ENCODE measurements around the gene SHKBP1.
"Not testable (repeated sequence)": the region's sequence is repeated elsewhere in the genome, so short reads cannot be mapped to it uniquely, and the experiment has no call there.

Gene SHKBP1

DNA sequence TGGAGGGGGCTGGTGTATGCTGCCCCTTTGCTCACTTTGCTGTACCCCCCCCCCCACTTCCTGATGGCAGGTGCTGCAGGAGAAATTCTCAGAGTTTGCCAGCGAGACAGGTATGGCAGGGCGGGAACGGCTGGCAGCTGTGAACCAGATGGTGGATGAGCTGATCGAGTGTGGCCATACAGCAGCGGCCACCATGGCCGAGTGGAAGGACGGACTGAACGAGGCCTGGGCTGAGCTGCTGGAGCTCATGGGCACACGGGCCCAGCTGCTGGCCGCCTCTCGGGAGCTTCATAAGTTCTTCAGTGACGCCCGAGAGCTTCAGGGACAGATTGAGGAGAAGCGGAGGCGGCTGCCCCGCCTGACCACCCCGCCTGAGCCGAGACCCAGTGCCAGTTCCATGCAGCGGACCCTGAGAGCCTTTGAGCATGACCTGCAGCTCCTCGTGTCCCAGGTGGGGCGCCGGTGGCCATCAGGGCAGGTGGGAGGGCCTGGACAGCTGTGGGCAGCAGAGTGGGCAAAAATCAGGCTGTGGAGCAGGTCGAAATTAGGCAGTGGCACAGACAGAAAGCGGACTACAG lies 19.6 kb upstream of the SHKBP1 start:
- no peak for DNase-seq (ENCODE audit: low read depth)

DNA sequence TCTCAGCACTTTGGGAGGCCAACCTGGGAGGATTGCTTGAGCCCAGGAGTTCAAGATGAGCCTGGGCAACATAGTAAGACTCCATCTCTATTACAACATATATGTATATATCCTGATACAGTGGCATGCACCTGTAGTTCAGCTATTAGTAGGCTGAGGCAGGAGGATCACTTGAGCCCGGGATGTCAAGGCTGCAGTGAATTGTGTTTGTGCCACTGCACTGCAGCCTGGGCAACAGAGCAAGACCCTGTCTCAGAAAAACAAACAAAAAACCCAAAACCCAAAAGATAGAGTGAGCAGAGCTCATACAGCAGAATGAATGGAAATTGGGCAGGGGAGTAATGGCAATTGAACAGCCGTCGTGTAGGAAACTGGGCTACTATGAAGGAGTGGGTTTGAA lies 17.3 kb upstream of the SHKBP1 start:
- DNase-seq (ENCODE audit: low read depth), result no peak

DNA sequence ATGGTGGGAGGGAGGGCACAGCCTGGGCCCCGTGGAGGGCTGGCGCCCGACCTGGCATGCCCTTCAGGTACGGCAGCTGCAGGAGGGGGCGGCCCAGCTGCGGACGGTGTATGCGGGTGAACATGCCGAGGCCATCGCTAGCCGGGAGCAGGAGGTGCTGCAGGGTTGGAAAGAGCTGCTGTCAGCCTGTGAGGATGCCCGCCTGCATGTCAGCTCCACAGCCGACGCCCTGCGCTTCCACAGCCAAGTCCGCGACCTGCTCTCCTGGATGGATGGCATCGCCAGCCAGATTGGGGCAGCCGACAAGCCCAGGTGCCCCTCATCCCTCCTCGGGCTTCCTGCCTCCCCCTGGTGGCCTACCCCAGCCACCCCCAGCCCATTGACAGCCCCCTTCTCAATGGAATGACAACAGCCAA lies 16.6 kb upstream of the SHKBP1 start:
- no peak for DNase-seq (ENCODE audit: low read depth)

DNA sequence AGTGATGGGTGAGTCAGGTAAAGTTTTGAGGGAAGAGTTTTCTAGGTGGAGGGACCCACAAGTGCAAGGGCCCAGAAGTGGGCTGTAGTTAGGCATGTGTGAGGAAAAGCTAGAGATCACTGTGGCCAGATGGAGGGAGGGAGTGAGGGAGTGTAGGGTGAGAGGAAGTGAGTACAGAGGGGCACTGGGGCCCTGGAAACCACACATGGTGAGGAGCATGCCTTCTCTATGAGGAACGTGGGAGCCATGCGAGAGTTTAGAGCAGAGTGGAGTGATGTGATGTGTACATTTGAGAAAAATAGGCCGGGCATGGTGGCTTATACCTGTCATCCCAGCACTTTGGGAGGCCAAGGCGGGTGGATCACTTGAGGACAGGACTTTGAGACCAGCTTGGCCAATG lies 14.7 kb upstream of the SHKBP1 start:
- DNase-seq (ENCODE audit: low read depth), result no peak

DNA sequence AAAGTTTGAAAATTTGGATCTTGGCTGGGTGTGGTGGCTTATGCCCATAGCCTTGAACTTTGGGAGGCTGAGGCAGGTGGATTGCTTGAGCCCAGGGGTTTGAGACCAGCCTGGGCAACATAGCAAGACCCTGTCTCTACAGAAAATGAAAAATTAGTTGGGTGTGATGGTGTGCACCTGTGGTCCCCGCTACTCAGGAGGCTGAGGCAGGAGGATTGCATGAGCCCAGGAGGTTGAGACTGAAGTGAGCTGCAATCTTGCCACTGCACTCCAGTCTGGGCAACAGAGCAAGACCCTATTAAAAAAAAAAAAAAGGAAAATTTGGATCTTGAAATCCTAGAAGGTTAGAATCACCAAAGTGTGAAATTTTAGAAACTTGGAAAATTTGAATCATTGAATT lies 12.1 kb upstream of the SHKBP1 start:
- not testable (repeated sequence) for DNase-seq (ENCODE audit: low read depth)

DNA sequence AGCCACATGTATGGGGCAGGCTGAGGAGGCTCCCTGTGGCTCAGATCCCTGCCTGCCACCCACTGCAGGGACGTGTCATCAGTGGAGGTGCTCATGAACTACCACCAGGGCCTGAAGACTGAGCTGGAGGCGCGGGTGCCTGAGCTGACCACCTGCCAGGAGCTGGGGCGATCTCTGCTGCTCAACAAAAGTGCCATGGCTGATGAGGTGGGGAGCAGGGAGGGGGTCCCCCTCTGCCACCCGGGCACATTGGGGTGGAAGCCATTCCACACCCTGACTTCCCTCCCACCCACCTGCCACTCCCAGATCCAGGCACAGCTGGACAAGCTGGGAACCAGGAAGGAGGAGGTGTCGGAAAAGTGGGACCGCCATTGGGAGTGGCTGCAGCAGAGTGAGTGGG lies 11.3 kb upstream of the SHKBP1 start:
- no peak for DNase-seq (ENCODE audit: low read depth)

DNA sequence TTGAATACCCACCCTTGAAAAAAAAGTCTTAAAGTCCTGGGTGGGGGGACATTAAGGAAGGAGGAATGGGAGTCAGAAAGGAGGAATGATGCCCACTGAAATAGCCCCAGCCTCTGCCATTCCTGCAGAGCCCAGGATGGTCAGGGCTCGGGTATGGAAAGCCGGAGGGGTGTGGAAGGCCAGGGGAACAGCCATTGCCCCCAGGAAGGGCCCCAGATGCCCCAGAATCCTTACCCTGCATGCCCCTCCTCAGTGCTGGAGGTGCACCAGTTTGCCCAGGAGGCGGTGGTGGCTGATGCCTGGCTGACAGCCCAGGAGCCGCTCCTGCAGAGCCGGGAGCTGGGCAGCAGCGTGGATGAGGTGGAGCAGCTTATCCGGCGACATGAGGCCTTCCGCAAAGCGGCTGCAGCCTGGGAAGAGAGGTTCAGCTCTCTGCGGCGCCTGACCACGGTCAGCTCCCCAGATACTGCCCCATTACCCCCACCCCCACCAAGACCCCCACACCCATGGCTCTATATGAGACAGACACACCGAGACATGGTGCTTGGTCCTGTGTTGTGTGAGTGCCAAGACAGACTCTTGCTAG lies 10.7 kb upstream of the SHKBP1 start:
- no peak for DNase-seq (ENCODE audit: low read depth)

DNA sequence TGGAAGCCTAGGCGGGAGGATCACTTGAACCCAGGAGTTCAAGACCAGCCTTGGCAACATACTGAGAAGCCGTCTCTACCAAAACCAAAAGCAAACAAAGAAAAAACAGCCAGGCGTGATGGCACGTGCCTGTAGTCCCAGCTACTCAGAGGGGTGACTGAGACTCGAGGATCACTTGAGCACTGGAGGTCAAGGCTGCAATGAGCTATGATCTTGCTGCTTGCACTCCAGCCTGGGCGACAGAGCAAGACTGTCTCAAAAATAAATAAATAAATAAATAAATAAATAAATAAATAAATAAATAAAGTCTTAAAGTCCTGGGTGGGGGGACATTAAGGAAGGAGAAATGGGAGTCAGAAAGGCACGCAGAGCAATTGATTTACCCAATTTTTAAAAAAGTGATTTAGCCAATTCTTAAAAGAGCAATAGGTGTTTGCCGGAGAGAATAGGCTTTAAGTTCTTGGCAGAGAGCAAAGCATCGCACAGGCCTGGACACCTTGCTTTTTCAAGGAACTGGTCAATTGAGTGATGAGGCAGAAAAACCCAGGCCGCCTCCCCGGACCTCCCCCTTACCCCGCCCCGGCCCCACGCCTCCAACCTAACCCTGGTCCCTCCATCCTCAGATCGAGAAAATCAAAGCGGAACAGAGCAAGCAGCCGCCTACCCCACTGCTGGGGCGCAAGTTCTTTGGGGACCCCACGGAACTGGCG lies 9.5 kb upstream of the SHKBP1 start:
- DNase-seq (ENCODE audit: low read depth), result no peak

DNA sequence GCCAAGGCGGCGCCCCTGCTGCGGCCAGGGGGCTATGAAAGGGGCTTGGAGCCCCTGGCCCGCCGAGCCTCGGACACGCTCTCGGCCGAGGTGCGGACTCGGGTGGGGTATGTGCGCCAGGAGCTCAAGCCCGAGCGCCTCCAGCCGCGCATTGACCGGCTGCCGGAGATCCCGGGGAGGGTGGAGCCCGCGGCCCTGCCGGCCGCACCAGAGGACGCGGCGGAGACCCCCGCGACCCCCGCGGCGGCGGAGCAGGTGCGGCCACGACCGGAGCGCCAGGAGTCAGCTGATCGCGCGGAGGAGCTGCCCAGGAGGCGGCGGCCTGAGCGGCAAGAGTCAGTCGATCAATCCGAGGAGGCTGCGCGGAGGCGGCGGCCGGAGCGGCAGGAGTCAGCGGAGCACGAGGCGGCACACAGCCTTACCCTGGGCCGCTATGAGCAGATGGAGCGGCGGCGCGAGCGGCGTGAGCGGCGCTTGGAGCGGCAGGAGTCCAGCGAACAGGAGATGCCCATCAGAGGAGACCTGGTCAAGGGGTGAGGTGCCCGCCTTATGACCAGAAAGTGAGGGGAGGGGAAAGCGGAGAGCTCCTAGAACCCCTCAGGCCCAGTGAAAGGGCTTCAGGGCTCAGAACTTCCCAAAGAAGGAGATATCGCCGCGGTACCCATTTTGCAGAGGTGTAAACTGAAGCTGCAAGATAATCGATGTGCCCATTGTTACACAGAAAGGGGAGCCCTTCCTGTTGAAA lies 8.8 kb upstream of the SHKBP1 start:
- no peak for DNase-seq (ENCODE audit: low read depth)

DNA sequence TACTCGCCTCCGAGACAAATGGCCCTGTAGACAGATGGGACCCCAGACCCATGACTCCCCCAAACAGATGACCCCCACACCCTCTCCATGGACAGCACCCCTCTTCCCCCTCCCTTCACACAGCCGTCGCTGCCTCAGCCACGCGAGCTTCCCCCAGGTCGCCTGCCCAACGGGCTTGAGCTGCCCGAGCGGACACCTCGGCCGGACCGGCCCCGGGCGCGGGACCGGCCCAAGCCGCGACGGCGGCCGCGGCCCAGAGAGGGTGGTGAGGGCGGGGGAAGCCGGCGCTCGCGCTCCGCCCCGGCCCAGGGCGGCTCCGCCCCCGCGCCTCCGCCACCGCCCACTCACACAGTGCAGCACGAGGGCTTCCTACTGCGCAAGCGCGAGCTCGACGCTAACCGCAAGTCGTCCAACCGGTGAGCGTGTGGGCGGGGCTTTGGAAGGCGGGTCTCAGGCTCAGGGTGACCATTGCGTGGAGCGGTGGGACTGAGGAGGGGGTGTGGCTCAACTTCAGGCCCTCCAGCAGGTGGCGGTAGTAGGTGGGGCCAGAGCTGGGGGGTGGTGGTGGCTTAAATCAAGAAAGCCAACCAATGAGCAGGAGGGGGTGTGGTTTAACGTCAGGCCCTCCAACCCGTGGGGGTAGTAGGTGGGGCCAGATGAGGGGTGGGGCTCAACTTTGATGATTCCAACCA lies 6.2 kb upstream of the SHKBP1 start:
- DNase-seq (ENCODE audit: low read depth), result peak; percentile 92

DNA sequence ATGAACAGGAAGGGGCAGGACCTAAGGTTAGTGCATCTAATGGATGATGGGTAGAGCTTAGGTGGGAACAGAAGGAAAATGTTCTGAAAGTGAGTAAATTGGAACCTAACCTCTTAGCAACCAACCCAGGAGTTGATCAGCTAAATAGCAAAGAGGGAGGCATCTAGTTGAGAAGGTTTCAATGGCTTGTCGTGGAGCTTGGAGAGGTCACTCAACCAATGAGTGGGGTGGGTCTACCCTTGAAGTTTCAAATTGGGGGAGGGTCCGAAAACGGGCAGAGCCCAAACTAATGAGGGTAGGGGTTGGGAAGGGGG lies 5.7 kb upstream of the SHKBP1 start:
- no peak for DNase-seq (ENCODE audit: low read depth)

DNA sequence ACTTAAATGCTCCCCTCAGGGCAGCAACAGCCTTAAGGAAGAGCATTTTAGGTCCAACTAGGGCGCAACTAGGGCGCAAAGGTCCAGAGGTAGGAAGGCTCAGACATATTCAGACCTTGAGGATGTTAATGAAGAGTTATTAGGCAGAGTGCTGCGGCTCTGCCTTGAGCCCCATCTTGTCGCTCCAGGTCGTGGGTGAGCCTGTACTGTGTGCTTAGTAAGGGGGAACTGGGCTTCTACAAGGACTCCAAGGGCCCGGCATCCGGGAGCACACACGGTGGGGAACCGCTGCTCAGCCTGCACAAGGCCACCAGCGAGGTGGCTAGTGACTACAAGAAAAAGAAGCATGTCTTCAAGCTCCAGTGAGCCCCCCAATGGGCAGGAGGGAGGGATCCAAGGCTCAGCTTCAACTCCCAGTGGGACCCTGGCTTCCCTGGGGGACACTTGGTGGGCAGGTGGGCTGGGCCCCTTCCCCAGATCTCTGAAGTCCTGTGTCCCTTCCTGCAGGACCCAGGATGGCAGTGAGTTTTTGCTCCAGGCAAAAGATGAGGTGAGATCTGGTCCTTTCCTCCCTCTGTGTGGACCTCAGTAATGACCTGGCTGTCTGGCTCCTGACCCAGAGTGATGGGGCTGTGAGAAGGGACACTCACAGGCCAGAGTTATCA lies 4.7 kb upstream of the SHKBP1 start:
- no peak for DNase-seq (ENCODE audit: low read depth)

DNA sequence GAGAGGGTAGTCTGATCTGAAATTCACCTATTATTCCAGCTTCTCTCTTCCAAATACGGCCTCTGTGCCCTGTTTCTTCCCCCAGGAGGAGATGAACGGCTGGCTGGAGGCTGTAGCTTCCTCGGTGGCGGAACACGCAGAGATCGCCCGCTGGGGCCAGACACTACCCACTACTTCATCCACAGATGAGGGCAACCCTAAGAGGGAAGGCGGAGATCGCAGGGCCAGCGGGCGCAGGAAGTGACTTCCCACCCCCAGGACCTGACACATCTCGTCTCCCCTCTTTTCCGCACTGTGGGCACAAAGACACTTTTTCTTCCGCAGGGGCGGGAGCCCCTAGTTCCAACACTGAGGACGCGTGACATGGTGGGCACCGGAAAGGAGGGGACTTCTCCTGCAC lies 1.3 kb upstream of the SHKBP1 start:
- no peak for DNase-seq (ENCODE audit: low read depth)

DNA sequence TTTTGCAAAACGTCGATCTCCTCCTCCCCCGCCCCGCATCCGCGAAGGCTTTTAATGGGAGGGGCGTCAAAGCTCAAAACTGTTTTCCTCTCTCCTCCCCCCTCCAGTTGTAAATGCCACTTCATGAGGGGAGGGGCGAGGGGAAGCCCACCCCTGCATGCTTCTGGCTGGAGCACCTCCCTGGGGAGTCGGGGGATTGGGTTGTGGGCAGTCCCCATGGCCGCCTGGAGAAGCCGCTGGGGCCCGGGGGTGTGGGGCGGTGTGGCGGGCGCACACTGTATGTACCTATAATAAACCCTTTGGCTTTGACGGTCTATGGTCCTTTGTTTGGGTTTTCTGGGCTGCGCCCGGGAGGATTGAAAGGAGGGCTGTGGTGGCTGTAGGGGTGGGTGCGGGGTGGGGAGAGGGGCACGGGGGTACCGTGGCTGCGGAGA lies 505 bp upstream of the SHKBP1 start:
- no peak for DNase-seq (ENCODE audit: low read depth)

DNA sequence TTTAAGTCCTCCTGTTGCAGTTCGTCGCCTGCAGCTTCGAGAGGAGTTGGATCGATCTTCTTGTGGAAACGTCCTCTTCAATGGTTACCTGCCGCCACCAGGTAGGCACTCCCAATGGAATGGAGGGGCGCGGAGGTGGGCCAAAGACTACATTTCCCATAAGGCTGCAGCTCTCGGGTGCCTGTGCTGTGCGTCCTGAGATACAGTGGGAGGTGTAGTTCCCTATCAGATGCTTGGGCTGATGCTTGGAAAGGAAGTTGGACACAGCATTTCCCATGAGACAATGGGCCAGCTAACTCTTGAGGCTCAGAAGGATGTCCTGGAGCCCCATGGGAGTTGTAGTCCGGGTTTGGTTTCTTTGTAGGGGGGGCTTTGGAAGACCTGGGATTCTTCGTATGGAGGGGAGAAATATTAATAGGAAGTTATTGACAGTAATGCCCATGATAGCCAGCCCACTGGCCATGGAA lies 1.8 kb downstream of the SHKBP1 start:
- no peak for DNase-seq (ENCODE audit: low read depth)

DNA sequence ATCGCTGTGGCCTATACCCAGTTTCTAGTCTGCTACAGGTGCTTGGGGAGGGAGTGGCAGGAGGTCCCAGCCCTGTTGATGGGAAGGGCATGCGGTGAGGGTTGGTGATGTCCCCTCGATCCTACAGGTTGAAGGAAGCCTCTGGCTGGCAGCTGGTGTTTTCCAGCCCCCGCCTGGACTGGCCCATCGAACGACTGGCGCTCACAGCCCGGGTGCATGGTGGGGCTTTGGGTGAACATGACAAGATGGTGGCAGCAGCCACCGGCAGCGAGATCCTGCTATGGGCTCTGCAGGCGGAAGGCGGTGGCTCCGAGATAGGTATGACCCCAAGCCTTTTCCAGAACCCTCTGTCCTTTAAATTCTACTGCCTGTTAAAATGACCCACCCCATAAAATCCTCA lies 3.9 kb downstream of the SHKBP1 start:
- no peak for DNase-seq (ENCODE audit: low read depth)

DNA sequence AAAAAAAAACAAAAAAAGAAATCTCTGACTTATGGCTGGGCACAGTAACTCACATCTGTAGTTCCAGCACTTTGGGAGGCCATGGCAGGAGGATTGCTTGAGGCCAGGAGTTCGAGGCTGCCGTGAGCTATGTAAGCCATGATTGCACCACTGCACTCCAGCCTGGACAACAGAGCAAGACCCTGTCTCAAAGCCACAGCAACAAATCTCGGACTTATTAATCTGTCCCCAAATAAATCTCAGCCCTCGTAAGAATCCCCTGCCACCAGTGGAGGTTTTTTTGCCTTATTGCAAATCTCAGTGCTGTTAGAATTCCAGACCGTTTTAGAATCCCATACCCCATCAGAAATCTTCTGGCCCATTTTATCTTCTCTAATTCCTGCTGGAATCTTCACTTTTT lies 4.9 kb downstream of the SHKBP1 start:
- no peak for DNase-seq (ENCODE audit: low read depth)

DNA sequence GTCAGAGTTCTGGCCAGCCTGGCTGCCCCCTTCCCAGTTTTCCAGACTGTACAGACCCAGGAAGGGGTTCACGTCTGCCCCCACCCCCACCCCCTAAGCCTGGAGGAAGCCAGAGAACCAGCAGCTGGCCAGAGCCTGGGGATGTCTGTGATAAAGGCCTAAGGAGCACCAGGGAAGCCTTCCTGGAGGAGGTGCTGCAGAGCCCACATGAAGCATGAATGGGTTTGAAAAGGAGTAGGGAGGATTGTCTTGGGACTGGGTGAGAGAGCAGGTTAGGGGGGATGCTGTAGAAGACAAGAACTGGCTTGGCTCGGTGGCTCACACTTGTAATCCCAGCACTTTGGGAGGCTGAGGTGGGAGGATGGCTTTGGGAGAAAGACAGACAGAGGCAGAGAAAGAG lies 5.8 kb downstream of the SHKBP1 start:
- no peak for DNase-seq (ENCODE audit: low read depth)

DNA sequence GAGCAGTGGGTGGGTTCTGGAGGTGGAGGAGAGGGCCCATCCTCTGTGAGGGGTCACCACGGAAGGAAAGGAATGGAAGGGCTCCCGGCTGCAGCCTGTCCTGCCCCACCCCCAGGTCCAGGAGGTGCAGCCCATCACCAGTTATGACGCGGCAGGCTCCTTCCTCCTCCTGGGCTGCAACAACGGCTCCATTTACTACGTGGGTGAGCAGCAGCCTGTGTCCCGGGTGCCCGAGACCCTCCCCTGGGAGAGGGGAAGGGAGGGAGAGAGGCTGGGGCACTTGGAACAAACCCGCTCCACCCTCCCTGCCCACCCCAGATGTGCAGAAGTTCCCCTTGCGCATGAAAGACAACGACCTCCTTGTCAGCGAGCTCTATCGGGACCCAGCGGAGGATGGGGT lies 6.6 kb downstream of the SHKBP1 start:
- no peak for DNase-seq (ENCODE audit: low read depth)

DNA sequence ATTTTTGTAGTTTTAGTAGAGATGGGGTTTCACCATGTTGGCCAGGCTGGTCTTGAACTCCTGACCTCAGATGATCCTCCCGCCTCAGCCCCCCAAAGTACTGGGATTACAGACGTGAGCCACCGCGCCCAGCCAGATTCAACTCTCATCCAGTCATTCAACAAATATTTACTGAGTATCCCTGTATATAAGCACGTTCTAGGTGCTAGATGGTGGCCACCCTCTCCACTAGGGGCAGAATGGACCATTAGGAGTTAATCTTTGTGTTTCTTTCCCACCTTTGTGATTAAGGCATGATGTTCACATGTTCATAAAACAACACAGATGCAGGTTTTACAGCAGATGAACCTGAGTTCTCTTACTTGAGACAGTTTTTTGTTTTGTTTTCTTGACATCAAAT lies 7.3 kb downstream of the SHKBP1 start:
- no peak for DNase-seq (ENCODE audit: low read depth)

DNA sequence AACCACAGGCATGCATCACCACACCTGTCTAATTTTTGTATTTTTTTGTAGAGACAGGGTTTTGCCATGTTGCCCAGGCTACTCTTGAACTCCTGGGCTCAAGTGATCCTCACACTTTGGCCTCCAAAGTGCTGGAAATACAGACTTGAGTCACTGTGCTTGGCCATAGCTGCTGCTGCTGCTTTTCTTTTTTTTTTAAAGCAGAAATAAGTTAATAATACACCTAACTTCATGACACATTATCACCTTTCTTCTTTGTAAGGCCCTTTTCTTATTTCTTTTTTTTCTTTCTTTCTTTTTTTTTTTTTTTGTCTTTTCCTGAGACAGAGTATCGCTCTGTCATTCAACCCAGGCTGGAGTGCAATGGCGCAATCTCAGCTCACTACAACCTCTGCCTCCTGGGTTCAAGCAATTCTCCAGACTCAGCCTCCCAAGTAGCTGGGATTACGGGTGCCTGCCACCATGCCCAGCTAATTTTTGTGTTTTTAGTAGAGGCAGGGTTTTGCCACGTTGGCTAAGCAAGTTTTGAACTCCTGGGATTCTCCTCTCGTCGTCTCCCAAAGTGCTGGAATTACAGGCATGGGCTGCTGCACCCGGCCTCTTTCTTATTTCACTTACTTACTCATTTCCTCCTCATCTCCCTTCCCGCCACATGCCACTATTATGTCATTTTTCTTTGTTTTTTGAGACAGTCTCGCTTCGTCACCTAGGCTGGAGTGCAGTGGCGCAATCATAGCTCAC lies 8.7 kb downstream of the SHKBP1 start:
- DNase-seq (ENCODE audit: low read depth), result no peak
